Neural progenitor cell (in vitro differentiated cells): ENCODE data around the gene FSCN2.

Experiments used
- CTCF ChIP-seq: fragments of 200-600 bp; sonication (generic); IDR thresholded peaks from 2 replicates; pipeline ENCODE4 v1.5.1; 2017; ENCODE audit warnings: antibody characterized with exemption, mild to moderate bottlenecking
- EZH2 ChIP-seq: fragments of 200-600 bp; sonication (generic); IDR thresholded peaks from 2 replicates; pipeline ENCODE4 v1.6.1; 2017; ENCODE audit warnings: antibody characterized with exemption, mild to moderate bottlenecking, moderate library complexity

- TF ChIP-seq EZH2 (no peak), CTCF (no peak)
Measured at GRCh38 chr17:81526662-81527571, 1.3 kb upstream of the FSCN2 start.
